Measurements from ENCODE around the gene MSANTD4. TPM values are rescaled to one million over a fixed set of nuclear protein-coding genes. Genes with fewer than 3 reads are reported as not detected.
"Not testable (repeated sequence)": the region's sequence is repeated elsewhere in the genome, so short reads cannot be mapped to it uniquely, and the experiment has no call there.

Gene MSANTD4
- total RNA-seq, 1 donor = 9.7 TPM

GRCh38 chr11:106030609-106031008 lies 8.6 kb upstream of the MSANTD4 start:
- H3K4me1 ChIP-seq (ENCODE audit: insufficient read depth, low read length) = no peaks in the 10 kb centered on the region
- H3K27me3 ChIP-seq (ENCODE audit: insufficient read depth, low read length) = peaks cover 12% of the 10 kb centered on the region
- no peak overlapping the region for H3K4me3 ChIP-seq (ENCODE audit: low read length)
- peaks cover 8% of the 10 kb centered on the region for H3K9me3 ChIP-seq (ENCODE audit: low read depth, low read length)

GRCh38 chr11:106022795-106023275 lies 795 bp upstream of the MSANTD4 start:
- peak overlapping the region; percentile 83 for H3K4me3 ChIP-seq (ENCODE audit: low read length)
- peaks cover 8% of the 10 kb centered on the region for H3K9me3 ChIP-seq (ENCODE audit: low read depth, low read length)
- H3K4me1 ChIP-seq (ENCODE audit: insufficient read depth, low read length) = peaks cover 21% of the 10 kb centered on the region
- peaks cover 5% of the 10 kb centered on the region for H3K27me3 ChIP-seq (ENCODE audit: insufficient read depth, low read length)

DNA sequence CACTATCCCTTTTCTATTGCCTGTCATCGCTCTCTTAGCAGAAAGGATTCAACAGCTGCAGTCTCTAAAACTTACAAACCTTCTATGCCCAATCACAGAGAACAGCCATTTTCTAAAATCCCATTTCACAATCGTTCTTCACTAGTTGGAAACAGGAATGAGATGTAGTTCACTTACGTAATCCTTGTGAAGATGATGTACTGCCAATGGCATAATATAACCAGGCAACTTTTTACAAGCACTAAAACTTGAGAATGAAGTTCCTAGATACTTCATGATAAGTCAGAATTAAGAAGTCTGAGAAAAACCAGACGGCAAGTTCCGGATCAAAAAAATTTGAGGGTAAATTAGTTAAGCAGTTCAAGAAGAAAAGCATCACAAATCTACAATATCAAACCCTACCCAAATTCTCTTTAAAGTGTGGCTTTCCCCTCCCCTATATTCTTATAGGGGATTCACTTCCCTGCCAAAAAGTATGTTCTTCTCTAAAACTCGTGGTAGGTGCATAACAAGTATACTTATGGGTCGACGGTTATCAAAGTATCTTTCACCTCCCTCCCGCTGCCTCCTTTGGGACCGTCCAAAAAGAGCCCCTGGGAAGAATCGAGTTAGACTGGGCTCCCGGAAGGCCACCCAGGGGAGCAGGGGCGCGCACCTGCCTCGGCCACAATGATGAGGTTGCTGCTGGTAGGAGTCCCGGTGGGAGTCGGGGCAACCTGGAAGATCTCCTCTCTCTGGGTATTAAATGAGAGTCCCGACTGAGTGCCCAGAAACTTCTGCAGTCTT lies 666 bp downstream of the MSANTD4 start:
- H3K27me3 ChIP-seq (ENCODE audit: insufficient read depth, low read length) = peaks cover 5% of the 10 kb centered on the region
- no peaks in the 10 kb centered on the region for H3K9me3 ChIP-seq (ENCODE audit: low read depth, low read length)

DNA sequence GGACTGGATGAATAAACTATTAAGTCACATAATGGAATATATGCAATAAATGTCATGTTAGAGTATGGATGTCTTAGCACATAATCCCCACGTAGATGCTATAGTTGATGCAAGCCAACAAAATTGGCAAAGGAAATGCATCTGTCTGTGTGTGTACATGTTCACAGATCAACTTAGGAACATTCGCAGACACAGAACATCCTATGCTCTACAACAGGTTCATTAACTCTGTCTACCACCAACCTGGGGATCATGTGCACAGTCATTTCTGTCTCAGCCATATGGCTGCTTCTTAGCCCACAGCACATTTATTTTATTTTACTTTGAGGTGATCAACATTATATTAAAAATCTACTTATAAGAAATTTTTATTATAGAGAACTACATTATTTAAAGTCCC lies 4.9 kb downstream of the MSANTD4 start:
- H3K4me1 ChIP-seq (ENCODE audit: insufficient read depth, low read length) = peaks cover 14% of the 10 kb centered on the region
- no peaks in the 10 kb centered on the region for H3K27me3 ChIP-seq (ENCODE audit: insufficient read depth, low read length)
- H3K9me3 ChIP-seq (ENCODE audit: low read depth, low read length) = no peaks in the 10 kb centered on the region
- H3K4me3 ChIP-seq (ENCODE audit: low read length) = no peak overlapping the region

More for the DNA sequence above, 666 bp downstream of the MSANTD4 start:
- peak overlapping the region; percentile 83 for H3K4me3 ChIP-seq (ENCODE audit: low read length)
- peaks cover 21% of the 10 kb centered on the region for H3K4me1 ChIP-seq (ENCODE audit: insufficient read depth, low read length)

DNA sequence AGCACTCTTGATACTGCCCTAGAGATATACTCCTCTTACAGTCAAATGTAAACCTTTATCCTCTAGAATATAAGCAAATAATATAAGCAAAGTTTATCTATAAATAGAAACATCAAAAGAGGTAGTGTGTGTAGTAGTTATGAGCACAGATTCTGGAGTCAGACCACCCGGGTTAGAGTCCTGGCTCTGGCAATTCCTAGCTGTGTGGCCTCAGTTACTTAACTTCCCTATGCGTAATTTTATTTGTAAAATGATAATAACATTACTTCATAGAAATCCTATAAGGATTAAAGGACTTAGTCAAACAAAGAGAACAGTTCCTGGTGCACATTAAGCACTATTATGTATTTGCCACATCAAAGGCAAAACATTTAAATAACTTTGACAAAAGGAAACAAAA lies 7.0 kb downstream of the MSANTD4 start:
- Histone ChIP-seq H3K4me3 (ENCODE audit: low read length) (no peak overlapping the region), H3K27me3 (ENCODE audit: insufficient read depth, low read length) (no peaks in the 10 kb centered on the region), H3K9me3 (ENCODE audit: low read depth, low read length) (no peaks in the 10 kb centered on the region), H3K4me1 (ENCODE audit: insufficient read depth, low read length) (no peaks in the 10 kb centered on the region)

- H3K27me3 ChIP-seq (ENCODE audit: insufficient read depth, low read length) = no peaks in the 10 kb centered on the region
These were observed 7.4 kb downstream of the MSANTD4 start for GRCh38 chr11:106014620-106015019.

GRCh38 chr11:106014035-106014434 lies 8.0 kb downstream of the MSANTD4 start:
- Histone ChIP-seq H3K4me1 (ENCODE audit: insufficient read depth, low read length) (no peaks in the 10 kb centered on the region), H3K4me3 (ENCODE audit: low read length) (no peak overlapping the region), H3K27me3 (ENCODE audit: insufficient read depth, low read length) (no peaks in the 10 kb centered on the region), H3K9me3 (ENCODE audit: low read depth, low read length) (no peaks in the 10 kb centered on the region)

More at GRCh38 chr11:106014620-106015019, 7.4 kb downstream of the MSANTD4 start:
- Histone ChIP-seq H3K4me3 (ENCODE audit: low read length) (no peak overlapping the region), H3K9me3 (ENCODE audit: low read depth, low read length) (no peaks in the 10 kb centered on the region), H3K4me1 (ENCODE audit: insufficient read depth, low read length) (no peaks in the 10 kb centered on the region)

GRCh38 chr11:106012744-106013143 lies 9.3 kb downstream of the MSANTD4 start:
- Histone ChIP-seq H3K9me3 (ENCODE audit: low read depth, low read length) (no peaks in the 10 kb centered on the region), H3K27me3 (ENCODE audit: insufficient read depth, low read length) (no peaks in the 10 kb centered on the region), H3K4me3 (ENCODE audit: low read length) (no peak overlapping the region), H3K4me1 (ENCODE audit: insufficient read depth, low read length) (no peaks in the 10 kb centered on the region)

GRCh38 chr11:106011481-106011880 lies 10.6 kb downstream of the MSANTD4 start:
- no peak overlapping the region for H3K4me3 ChIP-seq (ENCODE audit: low read length)
- H3K9me3 ChIP-seq (ENCODE audit: low read depth, low read length) = no peaks in the 10 kb centered on the region
- H3K4me1 ChIP-seq (ENCODE audit: insufficient read depth, low read length) = no peaks in the 10 kb centered on the region
- H3K27me3 ChIP-seq (ENCODE audit: insufficient read depth, low read length) = no peaks in the 10 kb centered on the region

GRCh38 chr11:106003094-106003493 lies 18.9 kb downstream of the MSANTD4 start:
- not testable (repeated sequence) for H3K4me1 ChIP-seq (ENCODE audit: insufficient read depth, low read length); H3K27me3 ChIP-seq (ENCODE audit: insufficient read depth, low read length); H3K4me3 ChIP-seq (ENCODE audit: low read length); H3K9me3 ChIP-seq (ENCODE audit: low read depth, low read length)

DNA sequence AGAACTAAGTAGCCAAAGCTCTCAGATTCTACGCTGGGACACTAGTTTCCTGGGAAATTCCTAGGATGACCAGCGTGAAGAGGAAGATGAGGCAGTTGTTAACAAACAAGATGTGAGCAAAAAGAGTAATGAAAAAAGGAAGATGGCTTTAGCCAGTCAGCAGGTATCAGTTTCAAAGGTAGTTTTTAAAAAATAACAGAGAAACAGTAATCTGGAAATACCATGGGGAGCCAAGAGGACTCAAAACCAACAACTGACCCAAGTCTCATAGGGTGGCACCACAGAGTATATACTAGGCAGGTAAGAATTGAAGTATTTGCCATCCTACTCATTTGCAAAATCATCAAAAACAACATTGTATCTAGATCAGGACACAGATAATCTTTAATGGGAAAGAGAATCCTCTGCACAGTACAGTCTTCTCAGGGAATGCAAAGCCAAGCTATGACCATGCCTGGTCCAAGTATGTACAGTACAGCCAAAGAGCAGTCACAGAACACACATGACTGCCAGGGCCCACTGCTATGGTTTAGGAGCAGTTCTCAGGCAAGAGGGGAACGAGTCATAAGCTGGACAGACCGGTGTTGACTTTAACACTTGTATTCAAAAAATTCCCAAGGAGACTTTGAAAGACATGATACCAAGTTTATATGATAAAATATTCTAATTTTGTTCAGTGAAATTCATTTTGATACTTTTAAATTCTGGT lies 20.6 kb downstream of the MSANTD4 start:
- Histone ChIP-seq H3K9me3 (ENCODE audit: low read depth, low read length) (peaks cover 9% of the 10 kb centered on the region), H3K27me3 (ENCODE audit: insufficient read depth, low read length) (no peaks in the 10 kb centered on the region), H3K4me3 (ENCODE audit: low read length) (no peak overlapping the region), H3K4me1 (ENCODE audit: insufficient read depth, low read length) (no peaks in the 10 kb centered on the region)

- H3K27me3 ChIP-seq (ENCODE audit: insufficient read depth, low read length) = no peaks in the 10 kb centered on the region
- no peaks in the 10 kb centered on the region for H3K9me3 ChIP-seq (ENCODE audit: low read depth, low read length)
- no peaks in the 10 kb centered on the region for H3K4me1 ChIP-seq (ENCODE audit: insufficient read depth, low read length)
- H3K4me3 ChIP-seq (ENCODE audit: low read length) = no peak overlapping the region
These were observed 30.2 kb downstream of the MSANTD4 start for GRCh38 chr11:105991888-105992287.

- Histone ChIP-seq H3K27me3 (ENCODE audit: insufficient read depth, low read length) (no peaks in the 10 kb centered on the region), H3K9me3 (ENCODE audit: low read depth, low read length) (no peaks in the 10 kb centered on the region), H3K4me1 (ENCODE audit: insufficient read depth, low read length) (no peaks in the 10 kb centered on the region), H3K4me3 (ENCODE audit: low read length) (no peak overlapping the region)
These were observed 32.9 kb downstream of the MSANTD4 start for GRCh38 chr11:105989124-105989523.

- Histone ChIP-seq H3K9me3 (ENCODE audit: low read depth, low read length) (no peaks in the 10 kb centered on the region), H3K4me1 (ENCODE audit: insufficient read depth, low read length) (no peaks in the 10 kb centered on the region), H3K4me3 (ENCODE audit: low read length) (no peak overlapping the region), H3K27me3 (ENCODE audit: insufficient read depth, low read length) (no peaks in the 10 kb centered on the region)
These were observed 33.8 kb downstream of the MSANTD4 start for GRCh38 chr11:105988197-105988596.

GRCh38 chr11:105986554-105986953 lies 35.5 kb downstream of the MSANTD4 start:
- Histone ChIP-seq H3K4me1 (ENCODE audit: insufficient read depth, low read length) (no peaks in the 10 kb centered on the region), H3K4me3 (ENCODE audit: low read length) (no peak overlapping the region), H3K9me3 (ENCODE audit: low read depth, low read length) (no peaks in the 10 kb centered on the region)

More at GRCh38 chr11:105986554-105986953, 35.5 kb downstream of the MSANTD4 start:
- no peaks in the 10 kb centered on the region for H3K27me3 ChIP-seq (ENCODE audit: insufficient read depth, low read length)

Measured in mononuclear cell (primary cell).